HTERT RPE-1 (cell line): ENCODE results near the gene PPHLN1.

Source experiments
- in situ Hi-C: fragments of 300-500 bp; cut with MboI; formaldehyde crosslinking; loops from 4 replicates; pipeline ENCODE4 v1.14.3; 2020; ENCODE audit warnings: low sequenced_read_pairs

Gene PPHLN1

DNA sequence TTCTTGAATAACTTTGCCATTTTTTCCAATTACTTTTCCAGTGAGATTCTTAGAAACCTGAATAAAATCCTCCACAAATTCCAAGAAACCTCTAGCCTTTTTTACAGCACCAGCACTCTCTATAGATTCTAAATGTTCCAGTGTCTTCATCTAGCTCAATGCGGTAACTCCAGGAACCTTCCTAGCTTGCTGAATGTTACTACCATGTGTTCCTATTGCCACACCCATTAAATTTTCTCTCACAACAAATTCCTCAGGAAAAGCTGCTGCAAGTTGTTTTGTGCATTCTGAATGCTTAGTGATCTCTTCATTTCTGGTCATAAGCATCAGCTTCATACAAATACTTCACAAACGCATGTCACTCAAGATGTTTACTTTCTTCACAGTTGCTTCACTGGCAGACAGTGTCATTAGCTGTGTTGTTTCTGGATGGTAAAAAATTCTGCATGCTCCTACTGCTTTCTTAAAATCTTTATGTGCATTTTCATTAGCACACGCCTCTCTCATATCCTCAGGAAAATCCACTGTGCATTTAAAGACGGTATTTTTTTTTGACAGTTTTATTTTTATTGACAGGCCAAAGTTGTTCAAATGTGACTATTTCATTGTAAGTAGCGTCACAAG is 106.7 kb downstream of the PPHLN1 start:
- in situ Hi-C loops: no loop called here

DNA sequence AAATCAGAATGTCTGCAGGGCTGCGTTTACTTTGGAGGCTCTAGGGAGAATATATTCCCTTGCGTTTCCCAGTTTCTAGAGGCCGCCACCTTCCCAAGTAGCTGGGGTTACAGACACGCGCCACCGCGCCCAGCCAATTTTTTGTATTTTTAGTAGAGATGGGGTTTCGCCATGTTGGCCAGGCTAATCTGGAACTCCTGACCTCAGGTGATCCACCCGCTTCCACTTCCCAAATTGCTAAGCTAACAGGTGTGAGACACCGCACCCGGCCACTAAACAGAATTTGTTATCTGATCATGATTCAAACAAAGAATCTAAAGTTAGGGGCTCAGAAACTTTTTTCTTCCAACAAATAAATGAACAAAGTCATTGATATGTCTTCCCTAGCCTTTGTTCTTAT is 114.6 kb downstream of the PPHLN1 start:
- in situ Hi-C loops: no loop called here

DNA sequence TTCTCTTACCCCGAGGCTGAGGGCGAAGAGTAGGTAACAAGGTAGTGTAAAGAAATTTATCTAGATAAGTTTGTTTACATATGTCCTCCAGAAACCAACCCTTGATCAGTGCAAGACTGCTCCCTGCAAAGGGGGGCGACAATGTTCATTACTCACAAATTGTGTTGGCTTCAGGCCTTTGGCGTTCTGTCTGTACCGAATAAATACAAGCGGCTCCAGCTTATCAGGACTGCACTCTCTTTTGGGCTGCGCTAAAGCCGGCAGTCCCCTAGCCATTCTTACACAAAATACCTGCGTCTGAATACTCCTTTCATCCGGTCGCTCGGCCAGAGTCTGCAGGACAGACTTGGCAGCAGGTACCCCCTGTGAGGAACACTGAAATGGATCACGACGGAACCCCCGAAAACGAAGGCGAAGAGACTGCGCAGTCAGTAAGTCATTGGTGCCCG is 116.4 kb downstream of the PPHLN1 start:
- in situ Hi-C loops: no loop called here

- in situ Hi-C loops: no loop called here
Measured at GRCh38 chr12:42442888-42443287, 116.9 kb downstream of the PPHLN1 start.

- in situ Hi-C loops: no loop called here
Measured at GRCh38 chr12:42444192-42444943, 118.4 kb downstream of the PPHLN1 start.

DNA sequence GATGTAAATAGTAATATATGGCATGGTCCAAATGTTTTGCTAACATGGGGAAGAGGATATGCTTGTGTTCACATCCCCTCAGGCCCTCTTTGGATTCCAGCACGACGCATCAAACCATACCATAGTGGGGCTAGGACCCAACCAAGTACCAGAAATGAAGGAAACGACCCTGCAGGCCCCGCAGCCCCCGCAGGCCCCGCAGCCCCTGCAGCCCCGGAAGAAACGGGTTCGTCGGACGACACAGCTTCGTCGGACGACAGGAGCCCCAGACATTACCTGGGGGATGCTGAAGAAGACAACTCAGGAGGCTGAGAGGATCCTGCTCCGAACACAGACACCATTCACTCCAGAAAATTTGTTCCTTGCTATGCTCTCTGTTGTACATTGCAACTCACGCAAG is 119.9 kb downstream of the PPHLN1 start:
- in situ Hi-C loops: no loop called here

GRCh38 chr12:42446761-42447160 is 120.8 kb downstream of the PPHLN1 start:
- in situ Hi-C loops: no loop called here

DNA sequence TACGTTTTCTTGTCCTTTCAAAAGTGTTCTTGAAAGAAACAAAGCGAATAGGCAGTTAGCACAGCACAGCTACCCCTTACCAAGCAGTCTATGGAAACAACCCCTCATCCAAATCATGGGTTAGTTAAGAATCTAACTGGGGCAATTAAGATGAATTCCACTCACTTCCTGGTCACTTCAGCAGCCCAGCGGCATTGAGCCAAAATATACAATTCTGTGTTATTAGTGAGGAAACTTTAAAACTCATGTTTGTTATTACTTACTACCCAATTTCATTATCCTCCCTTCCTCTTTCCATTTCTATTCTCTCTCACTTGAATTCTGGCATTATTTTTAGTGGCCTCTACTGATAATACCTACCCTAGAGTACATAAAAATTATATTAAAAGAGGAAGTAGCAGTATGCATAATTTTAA is 121.4 kb downstream of the PPHLN1 start:
- in situ Hi-C loops: no loop called here

DNA sequence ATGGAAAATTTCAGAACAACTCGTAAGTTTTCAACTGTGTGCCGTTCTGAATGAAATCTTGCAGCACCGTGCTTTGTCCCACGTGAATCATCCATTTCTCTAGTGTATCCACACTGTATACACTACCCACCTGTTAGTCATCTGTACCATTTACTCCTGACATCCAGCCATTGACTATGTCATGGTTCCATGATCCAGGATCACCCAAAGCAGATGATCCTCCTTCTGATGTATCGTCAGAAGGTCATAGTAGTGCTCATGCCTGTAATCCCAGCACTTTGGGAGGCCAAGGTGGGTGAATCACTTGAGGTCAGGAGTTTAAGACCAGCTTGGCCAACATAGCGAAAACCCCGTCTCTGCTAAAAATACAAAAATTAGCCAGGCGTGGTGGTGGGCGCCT is 122.9 kb downstream of the PPHLN1 start:
- in situ Hi-C loops: no loop called here

DNA sequence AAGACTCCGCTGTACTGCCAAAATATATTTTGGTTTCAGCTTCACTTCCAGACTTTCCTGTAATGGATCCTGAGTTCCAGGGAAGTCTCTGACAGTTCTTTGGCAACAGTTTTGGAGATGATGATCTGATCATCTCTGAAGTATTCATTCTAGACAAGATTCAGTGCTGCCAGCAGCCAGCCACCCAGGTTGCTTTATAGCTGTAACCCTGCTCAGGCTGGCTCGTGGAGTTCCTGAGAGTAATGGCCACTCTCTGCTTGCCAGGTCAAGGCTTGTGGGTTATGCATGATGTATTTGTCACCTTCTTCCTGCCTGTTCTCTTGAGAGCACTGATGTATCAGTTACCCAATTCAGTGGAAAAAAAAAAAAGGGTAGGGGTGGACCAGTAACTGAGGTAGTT is 124.3 kb downstream of the PPHLN1 start:
- in situ Hi-C loops: no loop called here

DNA sequence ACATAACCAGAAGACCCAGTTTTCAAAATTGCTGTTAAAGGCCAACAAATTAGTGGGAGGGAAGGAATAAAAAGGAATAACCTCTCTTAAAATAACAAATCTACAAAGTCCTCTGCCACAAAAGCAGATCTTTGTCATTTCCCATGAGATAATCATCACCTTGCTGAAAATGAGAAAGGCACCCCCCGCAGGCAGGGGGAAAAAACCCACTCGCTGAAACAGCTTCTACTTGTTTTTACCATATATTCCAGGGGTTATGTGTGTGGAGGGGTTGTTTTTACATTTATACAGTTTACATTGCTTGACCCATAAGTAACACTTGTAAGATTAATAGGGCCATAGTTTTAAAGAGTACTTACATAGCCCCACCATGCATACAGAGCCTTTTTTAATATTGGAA is 132.6 kb downstream of the PPHLN1 start:
- in situ Hi-C loops: no loop called here

DNA sequence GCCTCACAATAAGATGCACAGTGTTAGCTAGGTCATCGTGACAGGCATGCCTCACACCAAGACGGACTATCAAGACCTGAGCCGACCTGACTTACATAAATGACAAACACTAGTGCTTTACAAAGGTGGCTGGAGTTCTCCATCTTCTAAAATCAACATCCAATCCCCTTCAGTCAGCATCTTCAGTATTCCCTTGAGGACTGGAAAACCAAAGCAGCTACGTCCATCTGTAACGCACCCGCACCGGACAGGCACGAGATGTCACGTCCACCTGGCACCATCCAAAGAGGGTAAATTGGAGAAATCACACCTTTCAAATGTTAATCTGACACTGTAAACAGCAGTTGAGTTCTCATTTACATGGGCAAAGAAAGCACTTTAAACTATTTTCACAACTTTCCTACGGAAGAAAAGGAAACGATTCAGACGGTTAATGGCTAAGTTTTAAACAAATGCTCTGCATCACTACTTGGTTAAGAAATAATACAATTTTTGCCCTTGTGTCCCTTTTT is 133.4 kb downstream of the PPHLN1 start:
- in situ Hi-C loops: no loop called here

GRCh38 chr12:42462486-42462885 is 136.5 kb downstream of the PPHLN1 start:
- in situ Hi-C loops: no loop called here

DNA sequence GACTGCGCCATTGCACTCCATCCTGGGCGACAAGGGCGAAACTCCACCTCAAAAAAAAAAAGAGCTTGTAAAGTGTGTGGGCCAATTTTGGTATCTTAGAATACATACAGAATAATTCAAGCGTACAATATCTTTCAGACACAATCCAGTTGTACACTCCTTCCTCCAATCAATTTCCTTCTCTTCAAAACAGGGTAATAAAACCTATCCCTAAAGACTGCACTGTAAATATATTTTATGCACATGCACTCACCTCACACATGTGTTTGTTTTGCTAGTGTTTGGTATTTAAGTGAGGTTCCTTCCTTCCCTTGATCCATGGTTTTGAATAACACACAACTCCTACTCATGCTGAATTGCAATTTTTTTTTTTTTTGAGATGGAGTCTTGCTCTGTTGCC is 137.7 kb downstream of the PPHLN1 start:
- in situ Hi-C loops: no loop called here

DNA sequence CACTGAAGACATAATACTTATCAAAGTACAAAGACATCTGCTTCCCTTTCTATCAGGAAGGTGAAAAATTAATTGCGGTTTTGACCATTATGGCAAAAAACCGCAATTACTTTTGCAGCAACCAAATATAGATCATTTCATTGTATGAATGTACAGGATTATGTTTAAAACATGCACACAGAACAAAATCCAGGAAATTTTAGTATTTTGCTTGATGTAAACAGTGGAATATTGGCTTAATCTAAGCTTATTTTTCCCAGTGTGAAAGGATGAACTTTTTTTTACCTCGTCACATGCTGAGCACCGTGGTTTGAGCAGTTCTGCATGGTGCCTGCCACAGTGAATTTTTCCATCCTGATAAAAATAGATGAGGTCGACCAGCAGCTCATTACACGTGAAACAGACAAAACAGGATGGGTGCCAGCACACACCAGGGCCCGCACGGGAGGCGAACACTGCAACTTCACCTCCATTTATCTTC is 142.4 kb downstream of the PPHLN1 start:
- in situ Hi-C loops: no loop called here

DNA sequence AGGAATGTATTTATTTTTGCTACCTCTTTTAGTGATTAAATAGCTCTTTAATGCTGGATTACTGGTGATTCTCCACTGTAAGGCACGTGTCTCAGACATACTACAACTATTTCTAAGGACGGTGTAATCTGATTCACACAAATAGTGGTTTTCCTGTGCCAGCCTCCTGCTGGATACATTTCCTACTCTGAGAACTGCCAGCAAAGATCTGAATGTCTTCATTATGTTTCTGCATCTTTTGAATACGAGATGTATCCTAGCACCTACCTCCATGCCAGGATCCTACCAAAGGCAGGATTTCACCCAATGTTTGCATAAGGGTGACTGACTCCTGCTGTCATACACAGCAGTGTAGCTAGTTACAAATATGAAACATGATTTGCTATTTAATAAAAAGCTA is 143.0 kb downstream of the PPHLN1 start:
- in situ Hi-C loops: no loop called here

DNA sequence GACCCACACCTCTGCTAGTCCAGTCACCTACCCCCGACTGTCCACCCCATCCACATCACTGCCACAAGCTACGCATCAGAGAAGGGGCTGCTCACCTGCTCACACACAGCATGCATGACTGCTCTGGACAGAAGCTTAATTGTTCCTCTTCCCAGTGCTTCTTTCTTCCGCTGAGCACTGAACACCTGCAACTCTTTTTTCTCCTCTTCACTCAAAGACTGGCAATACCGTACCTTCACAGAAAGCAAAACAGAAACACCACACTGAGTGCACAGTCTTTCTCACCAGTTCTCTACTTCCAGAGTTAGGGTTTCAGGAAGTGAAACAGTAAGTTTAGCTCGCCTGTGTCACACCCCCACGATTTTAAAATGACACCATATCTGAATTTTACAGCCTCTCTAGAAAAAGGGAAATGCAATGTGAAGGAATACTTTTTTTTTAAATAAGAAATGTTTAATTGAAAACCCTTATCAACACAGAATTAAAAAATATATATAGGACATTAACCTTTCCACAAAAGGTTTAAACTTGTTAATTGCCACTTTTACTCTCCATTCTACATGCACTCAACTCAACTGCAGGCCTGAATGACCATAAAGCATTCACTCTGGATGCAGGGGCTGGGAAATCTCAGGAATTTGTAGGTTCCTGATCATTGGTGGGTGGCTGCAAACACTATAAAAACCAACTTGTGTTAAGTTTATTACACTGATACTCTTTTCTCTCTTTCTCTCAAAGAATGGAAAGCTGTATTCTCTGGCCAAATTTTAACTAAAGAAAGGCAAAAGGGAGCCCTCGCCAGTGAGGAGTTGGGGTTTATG is 143.6 kb downstream of the PPHLN1 start:
- in situ Hi-C loops: no loop called here

DNA sequence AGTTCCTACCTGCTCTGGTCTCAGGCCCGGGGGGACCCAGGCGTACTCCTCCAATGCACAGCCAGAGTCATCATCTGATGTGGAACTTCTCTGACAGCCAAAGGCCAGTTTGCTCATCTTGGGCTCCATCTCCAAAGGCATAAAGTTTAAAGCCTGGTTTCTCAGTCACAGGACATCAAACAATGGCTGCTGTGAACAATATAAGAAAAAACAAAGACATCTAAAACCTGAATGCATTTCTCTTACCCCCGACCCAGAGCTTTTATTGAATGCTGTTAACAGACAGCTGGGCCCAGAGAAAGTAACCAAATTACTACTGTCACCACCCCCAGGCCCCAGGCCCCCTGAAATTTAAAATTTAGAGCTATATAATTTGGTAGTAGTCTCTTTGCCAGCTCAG is 146.4 kb downstream of the PPHLN1 start:
- in situ Hi-C loops: no loop called here

- in situ Hi-C loops: no loop called here
Measured at GRCh38 chr12:42473130-42473529, 147.2 kb downstream of the PPHLN1 start.

- in situ Hi-C loops: no loop called here
Measured at GRCh38 chr12:42473561-42473960, 147.6 kb downstream of the PPHLN1 start.

DNA sequence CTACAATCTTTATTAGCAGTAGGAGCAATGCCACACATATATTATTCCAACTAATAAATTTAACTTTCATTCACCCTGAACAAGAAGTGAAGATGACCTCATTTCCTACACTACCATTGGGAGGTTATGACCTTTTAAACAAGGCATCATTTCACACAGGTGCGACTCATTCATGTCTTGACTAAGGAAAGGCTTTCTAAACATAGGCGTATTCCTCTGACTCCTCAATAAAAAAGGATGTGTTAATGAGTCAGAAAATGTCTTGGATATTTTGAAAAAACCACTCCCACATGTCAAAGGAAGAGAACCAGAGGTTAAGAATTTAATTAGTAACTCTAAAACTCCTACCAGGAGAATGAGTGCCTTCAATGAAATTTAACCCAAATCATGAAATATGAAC is 148.4 kb downstream of the PPHLN1 start:
- in situ Hi-C loops: no loop called here
